Sciatic nerve (tissue), 2 donors: ENCODE data around the gene SRRM2. TPM values are rescaled to one million over a fixed set of nuclear protein-coding genes. Genes with fewer than 3 reads are reported as not detected.

Source experiments
- ATAC-seq: fragments of 200-7000 bp; cut with Tn5 transposase; one replicate; pipeline ENCODE4 v1.9.1; 2020; ENCODE audit warnings: mild to moderate bottlenecking, moderate library complexity
- DNase-seq: peaks from one replicate; pipeline ENCODE4 v3.0.0-alpha.2; 2020; ENCODE audit warnings: low spot score
- intact Hi-C: fragments of 100-400 bp; cut with DNase I; formaldehyde crosslinking; loops from one replicate; pipeline ENCODE4 v1.14.2; 2022
- total RNA-seq: library from RNA; stranded (reverse); fragmentation: NEBNext Ultra II Directional; extraction: Animal tissue kit (Norgen Biotek cat#: 25700); gene quantifications from one replicate; pipeline ENCODE4 v1.2.1, GENCODE V29; 2021
- donor health status: DM: no; HTN: no; CAD: no.
- donor health status: DM: no; HTN: no; CAD: no.

Gene SRRM2
- total RNA-seq, 1 donor from 2014 or later: 931 TPM

DNA sequence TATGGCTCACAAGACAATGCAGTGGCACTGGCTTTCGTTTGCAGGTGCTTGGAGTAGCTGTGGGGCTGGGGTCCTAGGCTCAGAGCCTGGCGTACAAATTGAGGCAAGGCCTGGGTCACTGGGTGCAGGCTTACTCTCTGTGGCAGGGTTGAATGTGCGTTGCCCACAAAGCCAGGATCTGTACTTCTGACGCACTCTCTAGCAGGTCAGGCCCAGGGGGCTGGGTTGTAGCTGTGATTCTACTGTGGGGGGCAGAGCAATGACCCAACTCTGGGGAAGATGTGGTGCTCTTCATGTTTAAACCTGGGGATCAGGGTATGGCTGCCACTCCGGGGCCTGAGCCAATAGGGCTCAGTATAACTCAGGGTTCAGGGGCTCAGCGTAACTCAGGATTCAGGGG, 58.2 kb downstream of the SRRM2 start:
- intact Hi-C loops: no loop called here
- peak; percentile 15 for DNase-seq

GRCh38 chr16:2811703-2812471, 59.4 kb downstream of the SRRM2 start:
- ATAC-seq: no peak

More for the DNA sequence above, 58.2 kb downstream of the SRRM2 start:
- ATAC-seq: no peak

GRCh38 chr16:2813771-2814221, 61.4 kb downstream of the SRRM2 start:
- no peak for ATAC-seq
- peak; percentile 35 for DNase-seq
- intact Hi-C loops: no loop called here

More at GRCh38 chr16:2811703-2812471, 59.4 kb downstream of the SRRM2 start:
- intact Hi-C loops: no loop called here
- peak; percentile 32 for DNase-seq

- intact Hi-C loops: no loop called here
- no peak for ATAC-seq
Observed at GRCh38 chr16:2814551-2815298, 62.3 kb downstream of the SRRM2 start.

DNA sequence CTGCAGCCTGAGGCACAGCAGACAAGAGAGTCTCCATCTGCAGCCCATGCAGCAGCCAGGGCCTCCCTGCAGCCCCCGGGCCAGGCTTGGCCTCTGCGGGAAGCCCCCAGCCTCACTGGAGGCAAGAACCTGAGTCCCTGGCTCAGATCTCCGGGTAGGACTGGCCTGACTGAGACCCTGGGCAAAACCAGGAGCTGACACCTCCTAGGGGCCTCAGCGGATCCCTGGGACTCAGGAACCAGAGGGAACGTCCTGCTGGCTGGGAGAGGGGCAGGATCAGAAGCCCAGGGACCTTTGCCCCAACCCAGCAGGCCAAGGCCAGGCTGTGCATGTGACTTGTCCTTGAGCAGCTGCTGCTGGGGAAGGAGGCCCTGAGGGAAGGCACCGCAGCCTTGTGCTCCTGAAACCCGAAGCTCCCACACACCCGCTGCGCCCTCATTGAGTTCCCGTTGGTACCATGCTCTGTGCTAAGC, 62.9 kb downstream of the SRRM2 start:
- intact Hi-C loops: no loop called here
- no peak for ATAC-seq
- DNase-seq: peak; percentile 48

More at GRCh38 chr16:2814551-2815298, 62.3 kb downstream of the SRRM2 start:
- DNase-seq: peak; percentile 38

GRCh38 chr16:2816751-2817339, 64.4 kb downstream of the SRRM2 start, which contains the start of gene PRSS21:
PRSS21 (plus strand) TSS chr16:2817237; CDS start chr16:2817269, 32 bp downstream.
- DNase-seq: peak; percentile 57
- intact Hi-C loops: no loop called here
- ATAC-seq: no peak

DNA sequence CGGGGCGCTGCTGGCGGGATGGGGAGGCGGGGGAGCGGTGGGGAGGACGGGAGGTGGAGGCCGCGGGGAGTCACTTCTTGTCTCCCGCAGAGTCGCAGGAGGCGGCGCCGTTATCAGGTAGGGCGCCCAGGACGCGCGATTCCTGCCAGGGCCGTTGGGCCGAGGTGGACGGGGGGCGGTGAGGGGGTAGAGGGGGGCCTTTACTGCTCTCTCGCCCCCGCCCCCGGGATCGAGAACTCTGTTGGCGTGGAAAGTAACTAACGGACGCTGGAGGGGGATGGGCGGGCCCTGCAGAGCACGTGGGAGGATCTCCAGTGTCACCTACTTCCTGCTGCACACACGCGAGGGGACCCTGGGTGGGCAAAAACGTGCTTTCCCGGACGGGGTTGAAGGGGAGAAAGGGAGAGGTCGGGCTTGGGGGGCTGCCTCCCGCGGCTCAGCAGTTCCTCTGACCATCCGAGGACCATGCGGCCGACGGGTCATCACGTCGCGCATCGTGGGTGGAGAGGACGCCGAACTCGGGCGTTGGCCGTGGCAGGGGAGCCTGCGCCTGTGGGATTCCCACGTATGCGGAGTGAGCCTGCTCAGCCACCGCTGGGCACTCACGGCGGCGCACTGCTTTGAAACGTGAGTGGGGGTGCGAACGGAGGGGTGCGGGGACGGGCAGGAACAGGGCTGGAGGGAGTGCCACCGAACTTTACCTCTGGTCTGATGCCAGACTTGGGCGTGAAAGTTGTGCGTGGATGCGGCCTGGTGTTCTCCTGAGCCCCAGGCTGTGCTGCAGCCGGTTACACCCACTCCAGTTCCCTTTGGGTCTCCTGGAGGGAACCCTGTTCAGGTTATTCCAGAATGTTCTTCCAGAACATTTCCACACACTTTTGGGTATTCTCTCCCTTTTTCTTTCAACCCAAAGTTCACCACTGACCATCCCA, 65.2 kb downstream of the SRRM2 start:
- DNase-seq (peak; percentile 55), ATAC-seq (no peak)
- intact Hi-C loops: no loop called here

DNA sequence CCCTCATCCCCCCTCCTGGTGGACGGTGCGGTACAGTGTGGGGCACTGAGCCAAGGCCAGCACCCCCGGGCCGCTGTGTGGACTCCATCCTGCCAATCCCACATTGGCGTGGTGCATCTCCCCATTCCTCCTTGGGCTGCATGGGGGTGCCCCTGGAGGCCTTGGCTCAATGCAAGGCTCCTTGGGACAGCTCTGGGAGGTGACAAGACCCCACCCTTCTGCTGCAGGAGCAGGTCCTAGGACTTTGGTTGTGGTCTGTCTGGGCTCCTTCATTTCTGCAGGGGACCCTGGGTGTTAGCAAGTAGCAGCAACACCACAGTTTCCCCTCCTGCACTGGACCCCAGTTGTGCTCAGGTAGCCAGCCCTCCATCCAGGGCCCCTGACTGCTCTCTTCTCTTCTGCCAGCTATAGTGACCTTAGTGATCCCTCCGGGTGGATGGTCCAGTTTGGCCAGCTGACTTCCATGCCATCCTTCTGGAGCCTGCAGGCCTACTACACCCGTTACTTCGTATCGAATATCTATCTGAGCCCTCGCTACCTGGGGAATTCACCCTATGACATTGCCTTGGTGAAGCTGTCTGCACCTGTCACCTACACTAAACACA, 65.9 kb downstream of the SRRM2 start:
- ATAC-seq (no peak), DNase-seq (peak; percentile 45)
- intact Hi-C loops: no loop called here

DNA sequence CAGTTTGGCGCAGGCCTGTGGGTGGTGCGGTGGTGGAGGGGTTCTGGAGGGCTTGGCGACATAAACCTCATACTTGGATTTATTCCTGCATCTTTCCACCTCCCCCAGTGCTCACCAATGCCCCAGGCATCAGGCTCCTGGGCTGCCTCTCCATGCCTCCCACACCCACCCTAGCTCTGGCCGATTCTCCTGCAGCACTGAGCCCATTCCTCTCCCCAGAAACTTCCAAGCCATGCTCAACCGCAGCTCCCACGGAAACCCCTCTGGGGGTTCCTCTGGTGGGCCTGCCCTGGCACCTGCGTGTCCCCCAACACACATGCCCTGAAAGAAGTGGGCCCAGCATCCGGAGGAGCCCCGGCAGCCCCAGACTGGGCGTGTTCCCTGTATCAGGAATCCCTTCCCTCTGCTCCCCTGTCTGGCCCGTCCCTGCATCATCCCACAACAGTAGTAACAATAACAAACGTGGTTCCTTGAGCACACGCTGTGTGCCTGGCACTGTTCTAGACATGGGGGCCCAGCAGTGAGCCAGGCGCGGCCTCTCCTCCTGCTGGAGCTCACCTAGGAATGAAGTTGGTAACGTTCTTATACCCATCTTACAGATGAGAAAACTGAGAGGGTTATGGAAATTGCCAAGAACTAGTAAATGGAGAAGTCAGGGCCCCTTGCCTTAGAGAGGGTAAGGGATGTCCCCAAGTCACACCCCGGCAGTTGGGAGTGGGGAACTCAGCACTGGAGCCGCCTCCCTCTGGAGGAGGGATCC, 66.9 kb downstream of the SRRM2 start:
- DNase-seq (peak; percentile 44), ATAC-seq (no peak)
- intact Hi-C loops: no loop called here

DNA sequence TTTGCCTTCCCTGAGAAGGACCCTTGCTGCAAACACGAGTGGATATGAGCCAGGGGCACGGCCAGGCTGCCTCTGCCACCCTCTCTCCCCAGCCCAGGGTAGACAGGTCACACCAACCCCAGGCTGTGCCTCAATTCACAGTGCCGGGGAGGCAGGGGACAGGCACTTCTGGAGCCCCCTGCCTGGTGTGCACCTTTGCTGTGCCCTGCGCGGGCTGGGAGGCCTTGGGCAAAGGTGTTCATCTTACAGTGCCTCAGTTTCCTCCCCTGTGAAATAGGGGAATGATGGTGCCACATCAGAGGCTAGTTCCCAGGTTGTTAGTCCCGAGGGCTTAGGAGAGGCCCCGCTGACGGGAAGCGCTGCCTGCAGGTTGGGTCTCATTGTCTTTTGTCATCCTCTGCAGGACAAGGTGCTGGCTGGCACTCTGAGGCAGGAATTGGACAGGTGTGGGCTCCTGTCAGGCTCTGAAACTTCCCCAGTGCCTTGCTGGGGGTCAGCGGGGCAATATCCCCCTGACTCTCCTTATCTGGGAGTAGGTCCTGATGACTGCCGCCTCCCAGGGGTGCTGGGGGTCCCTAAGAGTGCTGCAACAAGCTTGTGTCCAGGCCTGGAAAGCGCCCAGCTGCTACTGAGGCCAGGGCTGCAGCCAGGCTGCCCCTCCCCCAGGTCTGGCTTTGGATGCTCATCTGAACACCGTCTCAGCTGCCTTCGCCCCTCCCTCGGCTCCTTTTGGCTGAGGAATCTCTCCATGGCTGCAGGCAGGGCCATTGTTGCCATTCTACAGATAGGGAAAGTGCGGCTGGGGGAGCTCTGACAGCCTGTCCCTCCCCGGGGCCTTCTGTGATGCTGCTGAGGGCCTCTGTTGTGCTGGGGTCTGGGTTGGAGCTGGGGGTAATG, 67.7 kb downstream of the SRRM2 start:
- ATAC-seq (no peak), DNase-seq (peak; percentile 37)
- intact Hi-C loops: no loop called here

Other genes with a start within 250 kb of the SRRM2 start
- 134 TPM for gene ATP6V0C, start 238.7 kb upstream of the SRRM2 start, total RNA-seq
- 38.5 TPM for gene AMDHD2, start 232.3 kb upstream of the SRRM2 start, total RNA-seq
- not detected for gene CEMP1, start 221.2 kb upstream of the SRRM2 start, total RNA-seq
- gene PDPK1, start 214.6 kb upstream of the SRRM2 start, total RNA-seq: 46.3 TPM
- gene KCTD5, start 70.1 kb upstream of the SRRM2 start, total RNA-seq: 18.2 TPM
- 2.1 TPM for gene PRSS27, start 32.4 kb upstream of the SRRM2 start, total RNA-seq
- 228 TPM for gene ELOB, start 24.6 kb downstream of the SRRM2 start, total RNA-seq
- not detected for gene PRSS33, start 34.9 kb downstream of the SRRM2 start, total RNA-seq
- gene PRSS41, start 45.8 kb downstream of the SRRM2 start, total RNA-seq: not detected
- 0.40 TPM for gene PRSS21, start 64.6 kb downstream of the SRRM2 start, total RNA-seq
- gene ZG16B, start 77.7 kb downstream of the SRRM2 start, total RNA-seq: not detected
- gene PRSS22, start 105.5 kb downstream of the SRRM2 start, total RNA-seq: 0.36 TPM
- 17.7 TPM for gene FLYWCH2, start 130.6 kb downstream of the SRRM2 start, total RNA-seq
- 72.5 TPM for gene FLYWCH1, start 159.3 kb downstream of the SRRM2 start, total RNA-seq
- not detected for gene KREMEN2, start 211.6 kb downstream of the SRRM2 start, total RNA-seq
- 6.6 TPM for gene PAQR4, start 216.7 kb downstream of the SRRM2 start, total RNA-seq
- 1.9 TPM for gene PKMYT1, start 227.8 kb downstream of the SRRM2 start, total RNA-seq